Measurements from ENCODE around the gene RPS5.
"Not testable (repeated sequence)": the region's sequence is repeated elsewhere in the genome, so short reads cannot be mapped to it uniquely, and the experiment has no call there.

The RPS5 gene

DNA sequence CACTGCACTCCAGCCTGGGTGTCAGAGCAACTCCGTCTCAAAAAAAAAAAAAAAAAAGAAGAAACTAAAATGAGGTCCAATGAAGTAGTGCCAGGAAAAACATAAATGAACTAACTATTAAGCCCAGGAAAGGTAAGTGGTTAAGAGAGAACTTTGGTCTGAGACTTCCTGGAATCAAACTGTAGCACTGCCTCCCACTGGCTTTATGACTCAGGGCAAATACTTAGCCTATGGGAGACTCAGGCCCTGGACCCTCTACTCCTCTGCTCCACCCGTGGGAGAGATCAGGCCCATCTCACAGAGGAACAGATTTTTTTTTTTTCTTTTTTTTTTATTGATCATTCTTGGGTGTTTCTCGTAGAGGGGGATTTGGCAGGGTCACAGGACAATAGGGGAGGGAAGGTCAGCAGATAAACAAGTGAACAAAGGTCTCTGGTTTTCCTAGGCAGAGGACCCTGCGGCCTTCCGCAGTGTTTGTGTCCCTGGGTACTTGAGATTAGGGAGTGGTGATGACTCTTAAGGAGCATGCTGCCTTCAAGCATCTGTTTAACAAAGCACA is 16.9 kb downstream of the RPS5 start:
- DNase-seq (ENCODE audit: low read depth in 2 of 2), result not testable (repeated sequence)

DNA sequence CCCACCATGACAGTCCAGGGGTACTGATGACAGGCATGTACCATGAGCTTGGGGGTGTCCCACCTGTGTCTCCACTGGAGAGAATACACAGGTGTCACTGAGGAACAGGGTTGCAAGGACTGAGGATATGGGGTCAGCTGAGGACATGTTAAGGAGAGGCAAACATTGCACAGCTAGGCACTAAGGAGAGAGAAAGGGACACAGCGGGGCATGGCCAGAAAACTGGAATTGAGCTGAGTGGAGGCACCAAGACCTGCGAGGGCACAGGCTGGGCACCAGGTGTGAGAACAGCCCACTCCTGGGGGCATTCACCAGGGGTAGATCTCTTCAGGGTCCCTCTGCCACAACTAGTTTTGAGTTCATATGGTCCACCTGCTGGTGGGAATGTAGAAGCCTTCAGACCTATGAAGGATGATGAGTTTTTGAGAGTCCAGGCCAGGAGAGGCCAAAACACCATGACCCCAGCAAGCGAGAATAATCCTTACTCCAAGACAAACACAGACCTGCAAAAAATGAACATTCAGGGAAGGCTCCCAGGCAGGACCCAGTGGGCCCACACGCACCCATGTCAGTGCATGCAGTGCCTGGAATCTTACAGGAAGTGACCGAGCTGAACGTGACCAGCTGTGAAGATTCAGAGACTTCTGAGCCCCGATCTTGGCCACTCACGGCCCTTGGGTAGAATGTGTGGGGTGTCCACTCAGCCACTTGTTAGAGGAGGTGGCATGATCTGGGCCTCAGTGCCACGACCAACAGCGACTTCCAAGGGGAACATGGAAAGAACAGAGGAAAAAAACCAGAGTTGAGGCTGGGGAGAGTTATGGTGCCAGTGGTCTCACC is 20.0 kb downstream of the RPS5 start:
- no peak for DNase-seq (ENCODE audit: low read depth in 2 of 2)

GRCh38 chr19:58407658-58408151 is 20.6 kb downstream of the RPS5 start:
- DNase-seq (ENCODE audit: low read depth in 2 of 2), result no peak

- DNase-seq (ENCODE audit: low read depth in 2 of 2), result peak; percentile 91
Measured at GRCh38 chr19:58408152-58409009, 21.3 kb downstream of the RPS5 start, which contains the start of gene ZNF584. TSS of gene ZNF584 (plus strand) at chr19:58408649. CDS start at chr19:58409148, 499 bp downstream.

DNA sequence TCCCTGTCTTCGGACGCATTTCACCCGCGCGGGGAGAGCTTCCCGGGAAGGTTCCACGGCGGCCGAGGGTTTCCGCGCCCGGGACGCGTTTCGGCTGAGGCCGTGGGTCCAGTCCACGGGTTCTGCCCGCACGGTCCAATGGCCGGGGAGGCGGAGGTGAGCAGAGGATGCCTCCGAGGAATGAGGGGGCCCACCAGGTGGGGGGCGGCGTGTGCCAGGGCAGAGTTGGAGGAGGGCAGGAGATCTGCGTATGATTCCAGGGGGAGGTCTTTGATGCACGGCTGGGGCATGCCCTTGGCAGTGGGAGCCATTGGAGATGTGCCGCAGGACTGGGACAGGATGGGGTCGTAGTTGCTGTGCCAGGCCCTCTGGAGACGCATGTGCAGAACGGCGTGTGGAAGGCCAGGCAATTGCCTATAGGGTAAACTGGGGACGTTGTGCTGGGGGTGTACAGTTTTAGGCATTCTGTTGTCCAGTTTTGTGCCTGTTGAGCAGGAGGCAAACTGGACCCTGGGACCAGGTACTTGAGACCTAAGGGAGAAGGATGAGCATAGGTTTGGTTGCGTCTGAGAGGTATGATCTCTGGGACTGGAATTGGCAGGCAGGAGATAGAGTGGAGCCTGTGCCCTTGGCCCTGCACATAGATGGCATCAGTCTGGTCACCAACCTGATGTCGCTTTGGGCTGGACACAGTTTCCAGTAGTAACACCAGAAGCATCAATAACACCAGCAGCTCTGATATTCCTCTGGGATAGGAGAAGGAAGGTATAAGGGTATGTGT is 22.1 kb downstream of the RPS5 start:
- DNase-seq (ENCODE audit: low read depth in 2 of 2), result no peak

DNA sequence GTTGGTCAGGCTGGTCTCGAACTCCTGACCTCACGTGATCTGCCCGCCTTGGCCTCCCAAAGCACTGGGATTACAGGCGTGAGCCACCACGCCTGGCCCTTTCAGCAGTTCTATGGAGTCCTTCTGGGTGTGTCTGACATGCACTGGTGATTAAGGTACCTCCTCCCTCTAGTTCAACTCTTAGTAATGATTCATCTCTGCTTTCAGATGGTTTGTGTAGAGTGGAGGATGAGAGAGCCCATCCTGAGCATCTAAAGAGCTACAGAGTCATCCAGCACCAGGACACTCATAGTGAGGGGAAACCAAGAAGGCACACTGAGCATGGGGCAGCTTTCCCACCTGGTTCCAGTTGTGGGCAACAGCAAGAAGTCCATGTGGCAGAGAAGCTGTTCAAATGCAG is 29.5 kb downstream of the RPS5 start:
- DNase-seq (ENCODE audit: low read depth in 2 of 2), result no peak

GRCh38 chr19:58417071-58417470 is 30.0 kb downstream of the RPS5 start:
- DNase-seq (ENCODE audit: low read depth in 2 of 2), result no peak

DNA sequence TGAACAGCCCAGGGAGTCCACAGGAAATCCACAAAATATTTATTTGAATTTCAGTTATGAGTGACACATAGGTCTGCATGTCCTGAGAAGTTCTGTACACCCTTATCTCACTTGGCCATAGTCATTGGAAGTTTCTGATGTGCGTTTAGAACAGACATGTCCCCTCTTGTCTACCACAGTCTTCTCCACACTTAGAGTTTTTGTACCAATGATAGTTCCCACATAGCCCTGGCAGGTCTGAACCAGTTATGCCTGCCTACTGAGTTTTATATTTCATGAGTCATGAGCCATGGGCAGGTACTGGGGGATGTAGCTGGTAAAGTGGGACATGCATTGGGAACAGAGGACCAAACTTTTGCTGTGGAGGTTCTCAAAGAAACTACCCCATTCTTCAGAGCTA is 41.5 kb downstream of the RPS5 start:
- no peak for DNase-seq (ENCODE audit: low read depth in 2 of 2)

GRCh38 chr19:58429745-58430144 is 42.7 kb downstream of the RPS5 start:
- no peak for DNase-seq (ENCODE audit: low read depth in 2 of 2)

DNA sequence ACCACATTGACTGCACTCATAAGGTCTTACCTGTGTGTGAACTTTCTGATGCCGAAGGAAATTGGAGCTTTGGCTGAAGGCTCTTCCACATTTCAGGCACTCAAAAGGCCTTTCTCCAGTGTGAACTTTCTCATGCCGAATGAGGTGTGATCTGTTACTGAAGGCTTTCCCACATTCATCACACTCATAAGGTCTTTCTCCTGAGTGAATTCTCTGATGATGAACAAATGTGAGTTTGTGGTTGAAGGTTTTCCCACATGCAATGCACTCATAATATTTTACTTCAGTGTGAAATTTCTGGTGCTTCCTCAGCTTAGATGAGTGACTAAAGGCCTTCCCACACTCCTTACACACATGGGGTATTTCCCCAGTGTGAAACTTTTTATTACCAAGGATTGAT is 47.1 kb downstream of the RPS5 start:
- DNase-seq (ENCODE audit: low read depth in 2 of 2), result no peak

DNA sequence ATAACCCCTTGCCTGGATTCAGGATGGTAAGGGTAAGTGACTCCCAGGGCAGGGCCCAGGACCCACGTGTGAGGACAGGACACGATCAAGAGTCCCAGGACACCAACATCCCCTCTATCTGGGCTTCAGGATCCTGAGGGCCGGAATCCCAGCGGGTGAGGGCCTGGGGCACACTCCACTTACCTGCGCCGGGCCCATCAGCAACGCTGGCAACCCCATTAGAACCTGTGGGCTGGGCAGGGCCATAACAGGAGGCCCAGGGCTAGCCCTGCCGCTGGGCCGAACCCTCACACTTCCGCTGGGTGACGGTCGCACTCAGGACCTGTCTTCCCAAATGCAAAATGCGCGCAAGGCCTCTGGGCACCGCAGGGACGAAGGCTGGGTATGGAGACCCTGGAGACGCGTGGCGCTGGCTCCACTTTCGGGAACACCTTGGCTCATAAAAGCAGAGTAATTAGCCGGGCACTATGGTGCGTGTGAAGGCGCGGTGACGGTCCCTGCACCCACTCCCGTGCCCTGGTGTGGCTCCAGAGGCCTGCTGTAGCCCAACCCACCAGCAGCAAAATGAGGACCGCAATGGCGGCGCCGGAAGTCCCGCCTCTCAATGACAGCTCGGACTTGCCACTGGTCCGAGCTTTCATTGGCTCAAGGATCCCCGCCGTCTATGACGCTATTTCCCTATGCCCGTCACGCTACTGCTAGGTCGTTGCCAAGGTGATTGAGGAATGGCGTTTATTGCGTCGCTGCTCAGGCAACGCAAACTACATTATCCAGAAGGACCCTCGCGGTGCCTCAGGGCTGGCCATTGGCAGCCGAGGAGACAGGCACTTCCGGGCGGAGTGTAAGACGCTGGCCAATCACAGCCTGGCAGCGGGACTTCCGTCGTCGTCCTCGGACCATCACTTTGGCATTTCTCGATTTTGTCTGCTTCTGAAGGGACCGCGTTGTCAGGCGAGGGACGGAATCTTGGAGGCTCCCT is 52.8 kb downstream of the RPS5 start, which contains the start of gene ZNF132:
Gene ZNF132 (minus strand): TSS at position 578 of the 979 bp plus-strand sequence. CDS start 332 bp downstream, at position 246.
- DNase-seq (ENCODE audit: low read depth in 2 of 2), result peak; percentile 79 to 86

DNA sequence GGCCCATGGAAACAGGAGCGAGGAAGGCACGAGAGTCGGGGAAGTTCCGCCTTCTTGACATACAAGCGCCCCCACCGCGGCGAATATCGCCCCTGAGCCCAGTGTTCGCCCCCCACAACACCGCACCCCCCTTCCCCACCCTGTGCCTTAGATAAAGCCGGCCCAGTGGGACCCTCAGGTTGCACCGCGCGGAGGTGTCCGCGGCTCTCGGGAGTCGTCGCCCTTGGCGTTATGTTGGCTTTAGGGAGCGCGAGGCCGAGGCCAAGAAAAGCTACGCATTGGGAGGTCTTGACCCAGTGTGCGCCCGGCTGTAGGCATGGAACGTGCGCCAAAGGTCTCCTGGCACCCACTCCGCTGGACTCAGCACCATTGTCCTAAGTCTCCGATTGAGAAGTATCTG is 53.5 kb downstream of the RPS5 start:
- no peak for DNase-seq (ENCODE audit: low read depth in 2 of 2)

DNA sequence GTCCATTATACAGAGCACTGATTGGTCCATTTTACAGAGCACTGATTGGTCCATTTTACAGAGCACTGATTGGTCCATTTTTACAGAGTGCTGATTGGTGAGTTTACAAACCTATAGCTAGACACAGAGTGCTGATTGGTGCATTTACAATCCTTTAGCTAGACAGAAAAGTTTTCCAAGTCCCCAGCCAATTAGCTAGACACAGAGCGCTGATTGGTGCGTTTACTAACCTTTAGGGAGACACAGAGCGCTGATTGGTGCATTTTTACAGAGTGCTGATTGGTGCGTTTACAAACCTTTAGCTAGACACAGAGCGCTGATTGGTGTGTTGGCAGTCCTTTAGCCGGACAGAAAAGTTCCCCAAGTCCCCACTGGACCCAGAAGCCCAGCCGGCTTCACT is 55.9 kb downstream of the RPS5 start:
- DNase-seq (ENCODE audit: low read depth in 2 of 2), result not testable (repeated sequence)

Measured in stimulated activated CD4-positive, alpha-beta T cell treated with anti-CD3 and anti-CD28 coated beads, Interleukin-1b, Interleukin-23, amount 100 ng/mL, for 4 hours (primary cell).